HG02852 (cell line): Measurements from ENCODE around the gene MRPL17.
"Not testable (repeated sequence)": the region's sequence is repeated elsewhere in the genome, so short reads cannot be mapped to it uniquely, and the experiment has no call there.

ENCODE experiments used
- ATAC-seq: cut with Tn5 transposase; IDR thresholded peaks from one replicate; pipeline ENCODE4 v1.9.1; 2021; ENCODE audit warnings: mild to moderate bottlenecking, moderate library complexity; ENCODE audit not compliant: unreplicated experiment

The MRPL17 gene

DNA sequence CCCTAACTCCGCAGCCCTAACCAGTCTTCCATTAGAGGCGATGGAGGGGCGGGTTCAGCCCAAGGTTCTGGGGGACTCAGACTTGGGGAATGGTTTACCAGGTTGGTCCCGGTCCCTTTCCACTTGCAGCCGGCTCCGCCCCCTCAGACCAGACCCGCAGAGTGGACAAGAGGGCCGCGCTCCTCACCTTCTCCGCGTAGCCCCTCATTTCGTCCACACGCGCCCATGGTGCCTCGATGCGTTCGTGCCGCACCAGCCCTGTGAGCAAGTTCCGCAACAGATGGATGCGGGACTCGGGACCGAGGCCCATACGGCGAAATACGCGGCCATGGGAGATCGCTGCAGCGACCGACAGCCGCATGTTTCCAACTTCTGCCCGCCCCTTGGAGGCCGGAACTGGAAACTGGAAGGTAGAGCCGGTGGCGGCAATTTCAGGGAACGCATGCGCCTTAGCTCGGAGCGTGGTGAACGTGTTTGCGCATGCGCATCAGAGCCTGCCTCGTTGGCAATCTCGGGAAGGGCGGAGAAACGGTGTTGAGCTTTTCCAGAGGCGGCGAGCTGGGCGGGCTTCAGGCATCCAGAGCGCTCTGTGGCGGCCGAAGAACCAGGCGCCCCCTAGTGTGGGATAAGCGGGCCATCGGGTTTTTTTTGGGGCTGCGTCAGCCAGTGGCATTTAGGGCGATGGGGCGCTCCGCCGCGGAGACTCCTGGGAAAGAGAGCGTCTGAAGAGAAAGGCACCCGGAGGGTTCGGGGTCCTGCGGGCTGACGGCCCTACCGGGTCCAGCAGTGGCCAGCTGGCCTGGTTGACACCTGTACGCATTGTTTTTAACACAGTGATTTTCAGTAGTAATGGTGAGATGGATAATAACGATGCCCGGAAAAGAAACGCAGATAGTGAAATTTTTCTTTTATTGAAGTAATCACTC lies at the start of gene MRPL17:
MRPL17 (minus strand) TSS at position 405 of the 926 bp plus-strand sequence; CDS start at position 361, 44 bp downstream.
- ATAC-seq: peak; percentile 94

DNA sequence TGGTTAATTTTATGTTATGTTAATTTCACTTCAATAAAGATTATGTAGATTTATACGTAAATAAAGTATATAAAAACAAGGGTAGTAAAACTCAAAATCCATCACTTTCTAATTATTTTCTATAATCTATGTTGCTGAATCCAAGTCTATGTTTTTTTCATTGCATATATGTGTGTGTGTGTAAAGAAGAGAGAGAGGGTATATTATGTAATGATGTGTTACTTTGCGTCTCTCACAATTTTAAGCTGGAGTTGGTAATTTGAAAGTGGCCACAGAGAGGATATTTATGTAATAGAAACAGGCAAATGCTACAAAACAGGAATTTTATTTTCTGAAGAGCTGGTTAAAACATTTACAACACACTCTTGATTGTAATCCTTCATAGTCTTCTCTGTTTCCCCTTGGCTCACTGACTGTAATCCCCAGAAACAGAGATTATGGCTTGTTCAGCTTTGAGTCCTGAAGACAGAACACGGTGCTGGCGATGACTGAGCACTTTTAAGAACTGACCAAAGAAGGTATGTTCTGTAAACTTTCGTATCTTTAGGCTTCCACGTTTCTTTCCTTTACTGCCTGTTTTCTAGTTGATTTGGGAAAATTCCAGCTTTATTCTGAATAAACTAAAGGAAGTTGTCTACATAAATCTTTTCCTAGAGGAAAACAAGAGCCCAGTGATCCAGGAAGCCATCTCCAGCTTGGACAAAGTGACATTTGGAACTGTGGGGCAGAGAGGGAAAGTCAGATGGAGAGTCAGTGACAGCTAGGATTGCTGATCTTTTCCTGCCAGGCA lies 45.0 kb upstream of the MRPL17 start:
- ATAC-seq: no peak

DNA sequence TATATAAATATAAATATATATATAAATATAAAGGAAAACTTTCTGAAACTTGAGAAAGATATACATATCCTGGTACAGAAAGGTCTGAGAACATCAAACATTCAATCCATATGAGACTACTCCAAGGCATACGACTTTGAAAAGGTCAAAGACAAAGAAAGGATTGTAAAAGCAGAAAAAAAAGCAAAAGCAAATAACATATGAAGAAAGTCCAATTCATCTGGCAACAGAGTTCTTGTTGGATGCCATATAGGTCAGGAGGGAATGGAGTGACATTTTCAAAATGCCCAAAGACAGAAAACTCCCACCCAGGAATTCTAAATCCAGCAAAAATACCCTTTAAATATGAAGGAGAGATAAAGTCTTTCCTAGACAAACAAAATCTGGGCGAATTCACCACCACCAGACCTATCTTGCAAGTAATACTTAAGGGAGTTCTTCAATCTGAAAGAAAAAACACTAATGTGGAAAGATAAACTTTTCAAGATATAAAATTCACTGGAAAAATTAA lies 42.3 kb upstream of the MRPL17 start:
- ATAC-seq: no peak

DNA sequence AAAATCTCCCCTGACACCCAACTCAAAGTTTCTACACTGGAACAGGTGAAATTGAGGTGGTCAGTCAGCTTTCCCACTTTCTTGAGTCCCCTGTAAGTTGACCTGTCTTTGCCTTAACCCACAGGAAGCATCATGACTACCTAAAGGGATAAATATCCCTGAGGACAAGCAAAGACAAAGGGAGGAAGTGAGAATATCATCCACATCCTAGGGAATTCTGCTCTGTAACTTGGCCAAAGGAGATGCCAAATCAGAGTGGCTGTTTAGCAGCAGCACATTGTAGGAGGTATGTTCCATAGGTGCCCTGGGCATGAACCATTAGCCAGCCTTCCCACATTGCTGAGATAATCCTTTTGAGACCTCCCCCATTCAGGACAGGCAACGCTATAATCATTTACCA lies 40.9 kb upstream of the MRPL17 start:
- no peak for ATAC-seq

DNA sequence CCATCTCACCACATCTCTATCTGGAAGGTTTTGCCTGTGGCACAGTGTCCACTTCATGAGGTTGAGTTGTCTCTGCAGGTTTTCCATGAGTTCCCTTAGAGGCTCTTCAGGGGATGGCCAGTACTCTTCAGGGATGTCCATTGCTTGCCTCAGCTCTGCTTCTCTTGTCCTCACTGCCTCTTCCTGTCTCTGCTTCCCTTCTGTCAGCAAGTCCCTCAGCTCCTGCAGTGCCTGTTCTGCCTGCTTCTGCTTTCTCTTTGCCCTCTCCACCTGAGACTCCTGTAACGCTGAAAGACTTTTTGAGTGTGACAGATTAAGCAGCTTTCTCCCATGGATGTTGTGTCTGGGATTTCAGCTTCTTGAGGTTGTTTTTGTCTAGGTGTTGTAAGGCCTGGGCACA lies 38.2 kb upstream of the MRPL17 start:
- no peak for ATAC-seq

DNA sequence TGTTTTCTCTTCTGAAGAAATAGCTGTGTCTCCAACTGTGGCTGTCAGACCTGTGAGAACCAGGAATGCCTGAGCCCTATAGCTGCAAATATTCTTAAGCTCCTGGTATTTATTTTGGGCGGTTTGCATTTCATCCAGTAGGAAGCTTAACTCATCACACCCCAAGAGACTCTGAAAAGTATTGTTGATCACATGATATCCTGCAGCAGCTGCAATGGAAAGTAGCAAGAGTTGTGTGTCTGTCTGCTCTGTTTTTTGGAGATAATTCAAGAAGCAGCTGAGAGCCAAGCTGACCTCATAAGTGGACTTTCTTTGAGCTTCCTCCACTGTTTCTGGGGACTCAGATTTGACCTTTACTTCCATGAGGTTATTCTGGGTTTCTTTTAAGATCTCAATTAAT lies 36.4 kb upstream of the MRPL17 start:
- ATAC-seq: no peak

DNA sequence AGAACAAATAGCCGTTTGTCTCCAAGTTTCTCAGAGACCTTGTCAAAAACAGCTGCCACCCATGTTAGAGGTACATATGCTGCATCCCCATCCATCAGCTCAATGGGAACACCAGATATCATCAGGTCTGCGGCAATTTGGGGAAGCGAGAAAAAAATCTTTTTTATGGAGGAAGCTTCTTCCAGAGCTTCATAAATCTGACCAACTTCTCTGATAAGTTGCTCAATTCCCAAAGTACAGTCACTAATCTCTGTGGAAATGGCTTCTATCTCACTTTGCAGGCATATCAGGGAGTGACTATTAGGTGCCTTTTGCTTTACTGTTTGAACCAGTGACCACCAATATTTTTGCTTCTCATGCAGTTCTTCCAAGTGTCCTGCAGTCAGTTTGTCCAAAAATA lies 34.3 kb upstream of the MRPL17 start:
- ATAC-seq: no peak

DNA sequence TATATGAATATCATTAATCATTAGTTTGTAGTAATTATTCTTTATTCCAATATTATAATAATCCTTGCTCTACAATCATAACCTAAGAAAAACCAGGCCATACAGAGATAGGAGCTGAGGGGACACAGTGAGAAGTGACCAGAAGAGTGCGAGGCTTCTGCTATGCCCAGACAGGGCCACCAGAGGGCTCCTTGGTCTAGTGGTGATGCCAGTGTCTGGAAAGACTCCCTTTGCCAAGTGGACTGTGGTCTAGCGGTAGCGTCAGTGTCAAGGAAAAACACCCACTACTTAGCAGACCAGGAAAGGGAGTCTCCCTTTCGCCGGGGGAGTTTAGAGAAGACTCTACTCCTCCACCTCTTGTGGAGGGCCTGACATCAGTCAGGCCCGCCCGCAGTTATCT lies 28.4 kb upstream of the MRPL17 start:
- not testable (repeated sequence) for ATAC-seq

DNA sequence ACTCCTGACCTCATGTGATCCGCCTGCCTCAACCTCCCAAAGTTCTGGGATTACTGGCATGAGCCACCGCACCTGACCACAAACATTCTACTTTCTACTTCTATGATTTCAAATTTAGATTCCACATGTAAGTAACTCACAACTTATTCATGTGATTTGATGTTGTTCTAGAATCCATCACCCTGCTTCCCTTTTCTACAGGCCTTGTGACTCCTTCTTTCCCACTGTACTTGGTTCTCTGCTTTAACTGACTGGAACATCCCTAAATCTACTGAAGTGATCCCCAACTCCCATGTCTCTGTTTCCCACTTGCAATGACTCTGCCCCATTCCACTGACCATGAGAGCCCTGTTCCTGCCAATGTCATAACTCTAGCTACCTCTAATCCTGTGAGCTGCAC lies 25.7 kb upstream of the MRPL17 start:
- no peak for ATAC-seq

DNA sequence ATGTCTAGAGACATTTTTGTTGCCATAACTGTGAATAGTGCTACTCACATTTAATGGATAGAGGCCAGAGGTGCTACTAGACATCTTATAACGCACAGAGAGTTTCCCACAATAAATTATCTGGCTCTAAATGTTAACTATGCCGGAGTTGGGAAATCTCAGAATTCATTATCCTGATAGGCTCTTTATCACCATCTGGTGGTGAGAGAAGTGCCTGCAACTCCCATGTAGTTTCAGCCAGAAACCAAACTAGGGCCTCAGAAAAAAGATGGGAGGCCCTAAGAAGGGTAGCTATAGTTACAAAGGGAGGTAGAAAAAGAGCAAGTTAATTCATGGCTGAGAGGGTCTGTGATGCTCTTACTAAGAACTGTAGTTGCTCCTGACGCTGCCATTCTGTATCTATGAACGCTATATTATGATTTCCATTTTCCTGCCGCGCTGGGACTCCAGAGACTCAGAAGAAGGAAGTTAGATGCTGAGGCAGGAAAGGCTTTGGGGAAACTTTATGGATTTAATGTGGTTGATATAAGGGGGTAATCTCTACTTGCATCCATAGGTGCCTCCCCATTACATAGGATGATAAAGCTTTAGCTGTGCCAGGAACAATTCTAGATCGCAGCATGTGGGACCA lies 22.9 kb upstream of the MRPL17 start:
- no peak for ATAC-seq

DNA sequence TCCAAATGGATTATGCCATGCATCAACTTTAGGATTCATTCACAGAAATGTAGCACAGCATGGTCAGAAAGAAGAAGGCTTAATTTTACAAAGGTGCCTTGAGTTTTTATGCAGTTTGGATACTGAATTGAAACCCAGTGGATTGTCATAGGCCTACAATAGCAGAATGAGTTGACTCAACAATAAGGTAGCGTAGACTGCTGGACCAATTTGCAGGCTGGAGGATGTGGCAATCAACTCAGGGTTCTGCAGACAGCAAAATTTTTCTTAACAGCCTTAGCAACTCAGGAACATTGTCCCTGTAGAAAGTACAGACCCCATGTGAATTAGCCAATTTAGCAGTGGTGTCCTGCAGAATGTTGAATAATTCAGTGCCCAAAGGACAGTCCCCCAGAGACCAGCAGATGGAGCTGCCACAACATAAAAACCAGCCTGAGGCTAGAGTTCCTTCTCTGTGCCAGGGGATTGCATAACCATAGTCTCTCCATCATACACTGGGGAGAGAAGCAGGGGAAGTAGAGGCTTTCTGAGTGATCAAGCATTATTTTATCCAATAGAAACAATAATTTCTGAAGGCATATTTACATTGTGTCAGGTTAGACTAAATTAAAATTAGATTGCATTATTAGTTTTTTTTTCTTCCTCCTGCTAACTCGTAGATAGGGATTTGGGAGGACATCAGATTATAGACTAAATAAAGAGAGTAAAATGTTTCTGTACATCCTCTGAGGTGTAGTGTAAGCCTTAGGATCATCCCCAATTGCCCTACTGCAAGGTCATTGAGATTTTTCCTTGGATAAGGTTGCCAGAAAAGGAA lies 20.3 kb upstream of the MRPL17 start:
- no peak for ATAC-seq

DNA sequence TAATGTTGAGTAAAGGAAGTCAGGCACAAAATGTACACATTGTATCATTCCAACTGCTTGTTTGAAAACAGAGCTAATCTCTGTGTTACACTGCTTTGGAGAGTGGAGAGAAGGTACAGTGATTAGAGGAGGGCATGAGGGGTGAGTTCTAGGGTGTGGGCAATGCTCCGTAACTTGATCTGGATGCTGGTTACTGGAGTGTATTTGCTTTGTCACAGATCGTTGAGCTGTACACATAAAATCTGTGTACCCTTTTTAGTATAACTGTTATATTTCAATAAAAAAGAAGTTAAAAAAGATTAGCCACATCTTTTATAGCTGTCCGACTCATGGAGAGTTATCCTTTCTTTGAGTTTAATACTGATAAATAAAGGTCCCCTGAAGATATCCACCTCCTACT lies 18.8 kb upstream of the MRPL17 start:
- ATAC-seq: not testable (repeated sequence)

DNA sequence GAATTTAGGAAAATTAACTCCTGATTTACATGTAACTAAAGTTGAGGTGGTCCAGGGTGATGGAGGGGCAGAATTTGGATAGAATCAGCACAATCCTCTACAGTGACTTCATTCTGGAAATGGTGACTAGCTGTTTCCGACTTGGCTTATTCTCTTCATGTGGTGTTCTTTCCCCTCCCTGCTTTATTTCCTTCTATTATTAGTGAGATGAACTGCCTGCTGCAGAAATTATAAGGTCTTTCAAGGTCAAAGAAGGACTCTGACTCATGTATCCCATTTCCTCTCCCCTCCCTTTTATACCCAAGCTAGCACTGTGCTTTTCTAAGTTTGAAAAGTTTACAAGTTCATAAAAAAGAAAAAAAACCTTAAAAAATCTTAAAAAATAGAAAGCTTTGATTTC lies 12.2 kb upstream of the MRPL17 start:
- ATAC-seq: no peak

DNA sequence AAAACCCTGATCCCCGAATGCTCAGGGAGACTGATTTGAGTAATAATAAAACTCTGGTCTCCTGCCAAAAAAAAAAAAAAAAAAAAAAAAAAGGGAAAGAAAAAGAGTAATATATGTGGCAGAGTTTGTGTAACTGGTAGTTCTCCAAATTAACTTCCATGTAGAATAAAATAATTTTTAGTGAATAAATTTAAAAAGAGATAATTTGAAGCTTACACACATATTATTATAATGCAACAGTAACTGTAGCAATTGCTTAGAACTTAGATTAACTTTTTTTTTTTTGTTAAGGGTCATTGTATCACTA lies 11.0 kb upstream of the MRPL17 start:
- ATAC-seq: no peak

DNA sequence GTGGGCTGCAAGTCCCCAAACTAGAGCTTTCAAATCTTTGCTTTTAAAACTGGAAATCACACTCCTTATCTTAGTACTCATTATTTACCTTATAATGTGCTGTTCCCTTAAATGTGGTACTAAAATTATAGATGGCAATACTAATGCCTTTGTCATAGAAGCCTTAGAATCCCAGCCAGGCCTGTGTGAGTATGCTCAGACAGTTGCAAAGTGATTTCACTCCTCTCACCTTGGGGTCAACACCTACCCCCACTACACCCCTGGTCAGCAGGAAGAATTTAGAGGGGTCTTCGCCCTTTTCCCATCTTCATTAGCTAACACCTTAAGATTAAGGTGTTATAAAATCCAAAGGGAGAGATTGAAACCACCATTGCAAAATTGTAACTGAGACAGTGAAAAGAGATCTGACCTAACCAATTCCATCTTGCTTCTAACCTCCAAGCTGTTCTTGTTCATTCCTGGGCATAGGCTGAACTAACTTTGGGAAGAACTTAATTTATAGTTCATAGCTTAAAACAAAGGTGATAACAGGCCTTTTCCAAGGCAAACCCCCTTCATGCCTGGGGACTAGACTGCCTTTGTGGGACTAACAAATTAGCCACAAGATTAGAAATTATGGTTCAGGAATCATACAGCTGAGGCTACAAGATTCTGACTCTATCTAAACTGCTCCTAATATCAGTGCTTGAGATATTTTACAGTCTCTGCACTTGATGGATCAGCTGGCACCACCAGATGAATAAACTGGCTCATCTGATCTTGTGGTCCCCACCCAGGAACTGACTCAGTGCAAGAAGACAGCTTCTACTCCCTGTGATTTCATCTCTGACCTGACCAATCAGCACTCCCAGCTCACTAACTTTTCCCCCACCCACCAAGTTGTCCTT lies 10.4 kb upstream of the MRPL17 start:
- ATAC-seq: no peak

DNA sequence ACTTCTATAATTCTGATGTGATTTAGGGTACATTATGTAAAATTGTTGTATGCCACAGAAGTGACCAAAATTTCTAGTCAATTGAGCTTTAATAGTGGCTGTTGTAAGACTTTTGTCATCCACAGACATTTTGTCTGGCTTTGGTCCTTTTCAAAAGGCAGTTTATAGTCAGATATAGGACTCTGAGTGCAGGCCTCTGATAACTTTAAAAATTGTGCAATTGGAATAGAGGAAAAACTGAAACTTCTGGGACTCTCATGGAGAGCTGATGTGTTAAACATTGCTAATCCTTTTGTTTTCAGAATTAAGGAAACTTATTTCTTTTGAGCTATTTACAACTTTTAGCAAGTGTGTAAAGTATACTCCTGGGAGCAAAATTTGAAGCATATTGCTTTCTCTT lies 9.0 kb upstream of the MRPL17 start:
- ATAC-seq: no peak

DNA sequence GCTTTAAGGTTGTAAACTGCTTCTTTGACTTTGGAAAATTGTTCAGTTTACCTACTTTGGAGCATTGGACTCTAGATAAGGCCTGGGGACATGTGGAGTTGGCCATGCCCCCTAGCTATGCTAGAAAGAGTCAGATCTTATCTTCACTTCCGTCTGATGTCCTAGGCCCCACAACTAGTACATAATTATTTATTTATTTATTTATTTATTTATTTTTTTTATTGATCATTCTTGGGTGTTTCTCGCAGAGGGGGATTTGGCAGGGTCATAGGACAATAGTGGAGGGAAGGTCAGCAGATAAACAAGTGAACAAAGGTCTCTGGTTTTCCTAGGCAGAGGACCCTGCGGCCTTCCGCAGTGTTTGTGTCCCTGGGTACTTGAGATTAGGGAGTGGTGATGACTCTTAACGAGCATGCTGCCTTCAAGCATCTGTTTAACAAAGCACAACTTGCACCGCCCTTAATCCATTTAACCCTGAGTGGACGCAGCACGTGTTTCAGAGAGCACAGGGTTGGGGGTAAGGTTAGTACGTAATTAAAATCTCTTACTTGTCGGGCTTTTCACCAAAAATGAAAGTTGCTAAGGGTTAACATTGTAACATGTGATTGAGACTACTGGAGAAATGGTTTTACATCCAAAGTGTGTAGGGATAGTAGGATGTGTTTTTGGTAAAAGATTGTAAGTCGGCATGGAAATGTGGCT lies 7.4 kb upstream of the MRPL17 start:
- not testable (repeated sequence) for ATAC-seq

DNA sequence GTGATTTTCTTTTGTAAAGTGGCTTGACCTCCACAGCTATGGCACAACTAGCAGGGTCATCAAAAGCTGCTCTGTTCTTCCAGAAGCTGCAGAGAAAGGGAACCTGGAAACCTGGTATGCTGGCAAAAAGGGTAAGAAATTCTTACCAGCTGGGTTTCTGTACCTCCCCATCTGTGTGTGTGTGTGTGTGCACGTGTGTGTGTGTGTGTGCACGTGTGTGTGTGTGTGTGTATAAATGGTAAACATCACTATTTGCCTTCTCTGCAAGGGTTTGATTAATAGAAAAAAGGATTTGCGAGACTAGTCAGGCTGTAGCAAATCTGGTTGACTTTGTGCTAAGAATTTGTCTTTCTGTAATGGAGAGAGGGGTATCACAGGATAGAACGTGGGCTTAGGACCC lies 4.7 kb upstream of the MRPL17 start:
- no peak for ATAC-seq

DNA sequence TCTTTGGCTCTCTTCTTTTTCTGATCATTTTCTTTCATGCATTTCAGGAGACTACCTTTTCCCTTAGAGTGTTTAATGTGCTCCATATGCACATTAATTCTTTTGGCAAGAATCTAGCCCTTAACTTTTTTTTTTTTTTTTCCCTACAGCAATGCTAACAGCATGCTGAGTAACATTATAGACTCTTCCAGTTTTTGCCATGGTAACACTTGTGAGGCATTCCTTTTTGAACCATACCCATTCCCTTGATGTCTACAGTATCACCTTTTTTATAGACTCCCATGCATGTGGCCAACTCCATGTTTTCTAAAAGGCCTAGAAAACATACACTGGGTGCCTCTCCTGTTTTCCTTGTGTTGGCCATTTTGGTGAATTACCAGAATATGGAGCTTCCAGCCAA lies 2.9 kb upstream of the MRPL17 start:
- no peak for ATAC-seq
